HG03135 (cell line): Measurements from ENCODE around the gene HTT.
"Not testable (repeated sequence)": the region's sequence is repeated elsewhere in the genome, so short reads cannot be mapped to it uniquely, and the experiment has no call there.

Source experiments
- ATAC-seq: cut with Tn5 transposase; IDR thresholded peaks from one replicate; pipeline ENCODE4 v1.9.1; 2021; ENCODE audit warnings: mild to moderate bottlenecking, moderate library complexity; ENCODE audit not compliant: unreplicated experiment

HTT gene

DNA sequence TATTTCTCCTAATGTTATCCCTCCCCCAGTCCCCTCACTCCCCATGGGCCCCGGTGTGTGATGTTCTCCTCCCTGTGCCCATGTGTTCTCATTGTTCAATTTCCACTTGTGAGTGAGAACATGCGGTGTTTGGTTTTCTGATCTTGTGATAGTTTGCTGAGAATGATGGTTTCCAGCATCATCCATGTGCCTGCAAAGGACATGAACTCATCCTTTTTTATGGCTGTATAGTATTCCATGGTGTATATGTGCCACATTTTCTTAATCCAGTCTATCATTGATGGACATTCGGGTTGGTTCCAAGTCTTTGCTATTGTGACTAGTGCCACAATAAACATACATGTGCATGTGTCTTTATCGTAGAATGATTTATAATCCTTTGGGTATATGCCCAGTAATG is 86.6 kb downstream of the HTT start:
- not testable (repeated sequence) for ATAC-seq

DNA sequence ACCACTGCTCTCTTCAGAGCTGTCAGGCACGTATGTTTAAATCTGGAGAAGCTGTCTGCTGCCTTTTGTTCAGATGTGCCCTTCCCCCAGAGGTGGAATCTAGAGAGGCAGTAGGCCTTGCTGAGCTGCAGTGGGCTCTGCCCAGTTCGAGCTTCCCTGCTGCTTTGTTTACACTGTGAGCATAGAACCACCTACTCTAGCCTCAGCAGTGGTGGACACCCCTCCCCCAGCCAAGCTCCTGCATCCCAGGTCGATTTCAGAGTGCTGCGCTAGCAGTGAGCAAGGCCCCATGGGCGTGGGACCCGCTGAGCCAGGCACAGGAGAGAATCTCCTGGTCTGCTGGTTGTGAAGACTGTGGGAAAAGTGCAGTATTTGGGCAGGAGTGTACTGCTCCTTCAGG is 92.0 kb downstream of the HTT start:
- ATAC-seq = not testable (repeated sequence)

DNA sequence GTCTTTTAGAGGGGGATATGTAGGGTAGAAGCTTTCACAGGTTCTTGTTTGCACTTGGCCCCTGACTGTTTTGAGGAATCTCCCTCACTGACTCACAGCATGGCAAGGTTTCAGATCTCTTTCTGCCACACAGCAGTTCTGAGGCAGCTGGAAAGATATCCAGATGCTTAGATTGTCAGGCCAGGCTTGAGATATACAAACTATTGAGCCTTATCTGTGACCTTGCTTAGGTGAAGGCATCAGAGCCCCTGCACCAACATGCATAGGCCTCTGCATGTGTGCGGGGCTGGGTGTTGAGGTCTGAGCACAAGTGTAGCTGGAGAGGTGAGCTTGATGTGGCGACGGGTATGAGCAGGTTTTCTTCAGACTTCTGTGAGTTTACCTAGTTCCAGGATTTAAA is 93.5 kb downstream of the HTT start:
- ATAC-seq = no peak

DNA sequence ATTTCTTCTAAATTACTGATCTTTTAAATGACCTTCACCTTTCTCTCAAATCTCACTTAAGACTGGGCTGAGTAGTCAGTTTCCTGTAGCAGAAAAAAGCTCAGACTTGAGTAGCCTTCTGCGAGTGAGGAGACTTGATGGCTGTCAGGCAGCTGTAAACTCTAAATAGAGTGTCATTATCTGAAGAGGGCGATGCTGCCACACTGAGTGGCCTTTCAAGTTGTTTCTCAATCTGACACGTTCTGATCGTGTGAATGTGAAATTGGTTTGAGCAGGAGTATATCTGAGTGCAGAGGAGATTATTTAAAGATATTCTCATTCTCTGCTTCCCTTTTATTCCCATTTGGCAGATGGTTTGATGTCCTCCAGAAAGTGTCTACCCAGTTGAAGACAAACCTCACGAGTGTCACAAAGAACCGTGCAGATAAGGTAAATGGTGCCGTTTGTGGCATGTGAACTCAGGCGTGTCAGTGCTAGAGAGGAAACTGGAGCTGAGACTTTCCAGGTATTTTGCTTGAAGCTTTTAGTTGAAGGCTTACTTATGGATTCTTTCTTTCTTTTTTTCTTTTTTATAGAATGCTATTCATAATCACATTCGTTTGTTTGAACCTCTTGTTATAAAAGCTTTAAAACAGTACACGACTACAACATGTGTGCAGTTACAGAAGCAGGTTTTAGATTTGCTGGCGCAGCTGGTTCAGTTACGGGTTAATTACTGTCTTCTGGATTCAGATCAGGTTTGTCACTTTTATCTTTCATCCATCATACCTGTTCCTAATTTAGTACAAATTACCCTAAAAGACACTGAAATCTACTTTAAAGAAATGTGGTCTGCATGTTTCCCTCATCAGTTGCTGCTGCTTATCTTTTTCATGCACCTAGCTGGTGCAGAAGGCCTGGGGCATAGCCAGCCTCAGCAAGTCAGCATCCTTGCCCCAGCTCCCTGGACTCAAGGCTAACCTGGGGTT is 100.2 kb downstream of the HTT start:
- no peak for ATAC-seq

DNA sequence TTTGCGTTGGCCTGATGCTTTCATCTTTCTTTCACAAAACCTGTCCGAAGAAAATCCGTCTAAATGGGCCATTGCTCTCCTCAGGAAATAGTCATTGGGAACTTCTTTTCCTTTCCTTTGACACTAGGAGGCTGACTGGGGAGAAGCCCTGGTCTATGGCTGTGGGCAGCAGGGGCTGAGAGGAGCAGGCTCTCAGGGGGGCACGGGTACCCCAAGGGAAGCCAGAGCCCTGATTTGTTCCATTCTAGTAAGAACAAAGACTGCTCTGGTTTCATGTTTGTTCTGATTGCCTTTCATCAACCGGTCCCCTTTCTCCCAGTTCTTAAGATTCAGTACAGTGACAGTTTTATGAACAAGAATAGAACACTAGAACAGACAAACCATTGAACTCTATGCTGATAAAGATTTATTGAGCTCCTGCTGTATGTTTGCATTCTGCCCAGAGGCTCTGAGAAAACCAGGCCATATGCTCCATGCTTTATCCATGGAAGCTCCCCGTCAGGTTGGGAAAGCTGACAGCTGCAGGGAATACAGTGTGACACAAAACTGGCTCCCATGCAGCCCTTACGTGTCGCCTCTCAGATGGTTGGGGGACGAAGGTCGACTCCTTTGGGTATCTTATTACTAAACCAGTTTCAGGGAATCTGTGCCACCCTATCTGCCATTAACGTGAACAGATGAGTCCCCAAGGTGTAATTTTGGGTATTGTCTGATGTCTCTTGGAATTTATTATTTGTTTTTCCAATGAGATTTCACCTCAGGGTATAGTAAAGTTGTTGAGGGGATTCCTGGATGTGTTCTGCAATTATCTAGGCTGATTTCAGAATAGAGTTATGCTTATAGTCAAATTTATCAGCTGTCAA is 102.1 kb downstream of the HTT start:
- no peak for ATAC-seq

DNA sequence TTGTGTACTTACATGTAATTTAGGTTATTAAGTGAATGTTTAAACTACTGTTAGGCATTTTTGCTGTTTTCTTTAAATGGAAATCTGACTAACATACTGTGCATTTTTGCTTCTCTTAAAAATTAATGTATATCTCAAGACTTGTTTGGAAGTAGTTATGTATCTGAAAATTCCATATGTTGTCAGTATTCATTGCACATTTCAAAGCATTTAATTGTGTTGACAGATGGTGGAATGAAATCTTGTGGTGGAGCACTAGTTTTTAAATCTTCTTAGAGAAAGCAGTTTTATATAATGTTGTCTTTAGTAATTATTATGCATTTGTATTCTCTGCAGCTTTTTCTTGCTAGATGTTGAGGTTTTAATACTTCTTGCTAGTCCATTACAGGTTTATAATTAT is 102.9 kb downstream of the HTT start:
- ATAC-seq = no peak

DNA sequence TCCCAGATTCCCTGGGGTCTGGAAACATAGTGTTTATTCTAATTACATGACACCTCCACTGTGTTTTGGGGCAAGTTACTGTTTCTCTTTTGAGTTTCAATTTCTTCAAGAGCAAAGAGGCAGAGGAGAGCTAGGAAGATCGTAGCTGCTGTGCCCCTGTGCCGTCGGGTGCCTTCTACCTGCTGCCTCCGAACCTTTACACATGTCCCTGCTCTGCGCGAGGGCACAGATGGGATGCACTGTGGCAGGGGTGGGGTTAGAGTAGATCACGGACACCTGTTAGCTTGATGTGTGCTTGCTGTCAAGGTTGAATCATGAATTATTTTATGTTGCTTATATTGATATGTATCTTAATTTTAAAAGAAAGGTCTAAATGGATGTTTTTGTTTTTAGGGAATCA is 103.4 kb downstream of the HTT start:
- no peak for ATAC-seq

DNA sequence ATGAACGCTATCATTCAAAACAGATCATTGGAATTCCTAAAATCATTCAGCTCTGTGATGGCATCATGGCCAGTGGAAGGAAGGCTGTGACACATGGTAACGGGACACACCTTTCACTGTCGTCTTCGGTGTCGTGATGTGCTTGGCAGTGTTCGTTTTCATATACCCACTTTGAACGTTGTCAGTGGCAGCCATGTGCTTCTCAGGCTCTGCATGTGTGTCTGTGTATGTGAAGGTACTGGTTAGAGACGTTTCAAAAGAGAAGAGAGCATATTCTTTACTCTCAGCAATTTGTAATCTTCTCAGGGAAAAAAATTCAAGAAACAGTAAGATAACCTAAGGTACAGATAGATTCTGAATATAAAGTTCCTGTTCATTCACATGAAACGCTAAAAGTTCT is 103.9 kb downstream of the HTT start:
- no peak for ATAC-seq

DNA sequence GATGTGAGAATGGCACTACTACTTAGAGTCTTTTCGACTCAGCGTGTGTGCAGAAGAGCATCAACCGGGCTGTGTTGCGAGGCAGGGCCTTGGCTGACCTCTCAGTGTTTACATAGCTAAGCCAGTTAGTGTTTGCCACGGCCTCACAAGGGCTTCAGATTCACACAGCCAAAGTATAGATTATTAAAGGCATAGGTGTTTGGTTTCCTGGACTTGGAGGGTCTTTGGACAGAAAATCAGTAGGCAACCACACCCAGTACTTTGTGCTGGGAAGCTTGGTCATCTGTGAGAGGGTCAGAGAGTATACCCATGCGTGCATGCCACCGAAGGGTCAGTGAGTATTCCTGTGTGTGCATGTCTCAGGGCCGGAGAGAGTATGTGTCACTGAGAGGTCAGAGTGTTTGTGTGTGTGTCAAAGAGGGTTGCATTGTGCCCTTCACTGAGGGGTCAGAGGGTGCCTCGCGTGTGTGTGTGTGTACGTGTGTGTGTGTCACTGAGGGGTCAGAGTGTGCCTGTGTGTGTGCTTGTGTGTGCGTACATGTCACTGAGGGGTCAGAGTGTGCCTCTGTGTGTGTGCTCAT is 104.7 kb downstream of the HTT start:
- ATAC-seq = no peak

DNA sequence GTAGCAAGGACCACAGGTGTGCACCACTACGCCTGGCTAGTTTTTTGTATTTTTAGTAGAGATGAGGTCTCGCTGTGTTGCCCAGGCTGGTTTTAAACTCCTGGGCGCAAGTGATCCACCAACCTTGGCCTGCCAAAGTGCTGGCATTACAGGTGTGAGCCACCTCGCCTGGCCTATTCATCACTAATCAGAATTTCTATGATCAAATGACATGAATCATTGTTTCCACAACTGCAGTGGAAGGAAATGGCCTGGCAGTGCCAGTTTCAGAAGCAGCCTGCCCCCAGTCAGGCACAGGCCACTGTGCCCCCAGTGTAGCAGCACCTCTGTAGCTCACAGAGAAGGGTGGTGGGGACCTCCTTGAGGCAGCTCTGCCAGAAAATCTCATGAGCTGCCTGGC is 108.5 kb downstream of the HTT start:
- ATAC-seq = no peak

DNA sequence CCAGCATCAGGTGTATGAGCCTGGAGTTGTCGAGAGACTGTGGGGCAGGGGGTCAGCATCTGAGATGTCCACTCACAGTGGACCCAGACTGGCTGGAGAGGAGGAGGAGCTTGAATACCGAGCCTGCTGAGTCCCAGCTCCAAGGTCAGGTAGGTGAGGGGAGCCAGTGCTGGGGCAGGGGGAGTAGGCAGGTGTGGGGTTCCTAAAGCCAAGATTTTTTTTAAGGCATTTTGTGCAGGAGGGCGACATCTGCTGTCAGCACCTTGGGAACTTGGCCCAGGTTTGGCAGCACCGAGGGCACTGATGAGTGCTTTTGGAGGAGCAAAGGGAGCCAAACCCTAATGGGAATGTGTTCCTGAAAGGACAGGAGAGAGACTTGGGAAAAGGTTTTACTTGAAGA is 110.2 kb downstream of the HTT start:
- ATAC-seq = no peak

DNA sequence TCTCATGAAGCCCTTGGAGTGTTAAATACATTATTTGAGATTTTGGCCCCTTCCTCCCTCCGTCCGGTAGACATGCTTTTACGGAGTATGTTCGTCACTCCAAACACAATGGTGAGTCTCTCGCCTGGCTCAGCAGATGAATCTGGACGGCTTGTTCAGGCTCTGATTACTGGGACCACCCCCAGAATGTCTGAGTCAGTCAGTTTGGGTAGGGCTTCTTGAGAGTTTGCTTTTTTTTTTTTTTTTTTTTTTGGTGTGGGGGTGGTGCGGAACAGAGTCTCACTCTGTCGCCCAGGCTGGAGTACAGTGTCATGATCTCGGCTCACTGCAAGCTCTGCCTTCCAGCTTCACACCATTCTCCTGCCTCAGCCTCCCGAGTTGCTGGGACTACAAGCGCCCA is 112.1 kb downstream of the HTT start:
- no peak for ATAC-seq

DNA sequence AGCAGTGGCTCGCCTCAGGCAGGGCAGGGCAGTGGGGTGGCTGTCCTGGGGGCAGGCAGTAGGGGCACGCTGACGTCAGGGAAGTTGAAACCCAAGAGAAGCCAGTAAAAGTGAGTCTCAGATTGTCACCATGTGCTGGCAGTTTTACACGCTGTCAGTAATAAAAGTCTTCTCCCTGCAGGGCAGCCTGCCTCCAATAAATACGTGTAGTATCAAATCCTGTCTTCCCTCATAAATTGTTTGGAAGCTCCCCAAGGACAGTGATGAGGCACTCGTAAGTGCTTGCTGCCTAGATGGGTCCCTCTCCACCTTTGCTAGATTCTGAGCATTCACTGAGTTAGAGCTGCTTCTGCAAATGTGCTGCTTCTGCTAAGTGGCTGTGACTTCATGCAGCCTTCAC is 113.6 kb downstream of the HTT start:
- no peak for ATAC-seq

DNA sequence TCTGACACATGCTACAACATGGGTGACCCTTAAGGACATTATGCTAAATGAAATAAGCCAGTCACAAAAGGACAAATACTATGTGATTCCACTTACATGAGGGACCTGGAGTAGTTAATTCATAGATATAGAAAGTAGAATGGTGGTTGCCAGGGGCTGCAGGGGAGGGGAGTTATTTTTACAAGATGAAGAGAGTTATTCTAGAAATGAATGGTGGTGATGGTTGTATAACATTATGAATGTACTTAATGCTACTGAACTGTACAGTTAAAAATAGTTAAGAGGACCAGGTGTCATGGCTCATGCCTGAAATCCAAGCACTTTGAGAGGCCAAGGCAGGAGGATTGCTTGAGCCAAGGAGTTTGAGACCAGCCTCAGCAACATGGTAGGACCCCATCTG is 115.0 kb downstream of the HTT start:
- no peak for ATAC-seq

DNA sequence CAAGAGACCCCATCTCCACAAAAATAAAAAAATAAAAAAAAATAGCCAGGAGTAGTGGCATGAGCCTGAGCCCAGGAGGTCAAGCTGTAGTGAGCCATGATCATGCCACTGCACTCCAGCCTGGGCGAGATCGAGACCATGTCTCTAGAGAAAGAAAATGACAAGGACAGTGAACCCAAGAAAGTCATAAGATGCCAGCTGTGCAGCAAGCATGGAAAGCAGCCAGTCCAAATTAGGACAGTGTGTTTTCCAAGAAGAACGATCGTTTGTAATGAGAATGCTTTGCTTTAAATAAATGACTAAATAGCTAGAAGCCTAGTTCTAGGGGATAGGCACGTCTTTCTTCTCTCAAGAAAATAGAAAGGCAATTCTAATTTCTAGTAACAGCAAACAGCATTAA is 116.1 kb downstream of the HTT start:
- no peak for ATAC-seq

DNA sequence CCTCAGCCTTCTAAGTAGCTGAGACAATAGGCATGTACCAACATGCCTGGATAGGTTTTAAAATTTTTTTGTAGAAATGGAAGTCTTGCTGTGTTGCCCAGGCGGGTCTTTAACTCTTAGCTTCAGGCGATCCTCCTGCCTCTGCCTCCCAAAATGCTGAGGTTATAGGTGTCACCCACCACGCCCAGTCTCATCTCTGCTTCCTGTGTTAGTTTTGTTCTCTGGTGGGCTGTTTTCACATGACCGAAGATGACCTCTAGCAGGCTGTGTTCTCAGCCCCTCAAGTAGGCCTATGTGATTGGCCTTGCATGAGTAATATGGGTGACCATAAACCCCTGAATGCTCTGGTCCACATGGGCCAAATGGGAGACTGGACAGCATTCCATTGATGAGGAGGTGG is 117.7 kb downstream of the HTT start:
- no peak for ATAC-seq

DNA sequence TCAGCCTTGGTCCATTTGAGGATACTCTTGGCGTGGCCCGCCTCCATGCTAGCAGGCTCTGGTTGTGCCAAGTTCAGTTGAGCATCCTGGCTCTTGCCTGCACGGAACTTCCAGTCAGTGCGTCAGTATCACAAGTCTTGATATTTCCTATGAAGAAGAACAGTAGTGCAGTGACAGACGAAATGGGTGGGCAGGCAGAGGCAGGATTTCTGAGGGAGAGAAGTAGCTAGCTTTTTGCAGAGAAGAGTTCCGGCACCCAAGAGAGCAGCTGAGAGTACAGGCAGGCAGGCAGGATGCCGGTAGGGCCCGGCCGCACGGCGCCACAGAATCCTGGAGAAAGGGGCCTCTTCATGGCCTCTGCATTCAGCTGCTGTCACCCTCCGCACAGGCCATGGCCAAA is 118.3 kb downstream of the HTT start:
- no peak for ATAC-seq

DNA sequence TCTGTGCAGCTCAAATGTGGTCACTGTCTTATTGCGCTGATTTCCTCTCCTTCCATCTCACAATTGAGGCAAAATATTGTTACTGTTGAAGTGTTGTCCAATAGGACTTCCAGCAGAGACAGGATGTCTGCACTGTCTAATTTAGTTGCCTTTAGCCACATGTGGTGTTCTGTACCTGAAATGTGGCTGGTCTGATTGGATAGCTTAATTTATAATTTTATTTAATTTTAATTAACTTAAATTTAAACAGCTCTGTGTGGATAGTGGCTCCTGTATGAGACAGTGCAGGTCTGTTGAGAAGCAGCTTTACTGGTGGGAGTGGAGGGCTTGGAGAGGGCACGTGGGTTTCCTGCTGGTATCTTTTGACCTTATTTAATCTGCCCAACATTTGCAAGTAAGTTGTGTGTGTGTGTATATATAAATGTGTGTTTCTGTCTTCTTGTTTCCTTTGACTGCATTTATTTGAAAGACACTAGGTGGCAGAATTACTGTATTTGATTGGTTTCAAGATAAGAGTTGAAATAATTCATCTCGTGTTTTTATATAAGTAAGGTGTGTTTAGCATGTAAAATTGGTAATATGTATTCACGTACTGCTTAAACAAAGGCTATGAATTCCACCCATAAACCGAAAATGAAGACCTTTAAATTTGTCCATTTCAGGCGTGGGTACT is 119.2 kb downstream of the HTT start:
- ATAC-seq = no peak

DNA sequence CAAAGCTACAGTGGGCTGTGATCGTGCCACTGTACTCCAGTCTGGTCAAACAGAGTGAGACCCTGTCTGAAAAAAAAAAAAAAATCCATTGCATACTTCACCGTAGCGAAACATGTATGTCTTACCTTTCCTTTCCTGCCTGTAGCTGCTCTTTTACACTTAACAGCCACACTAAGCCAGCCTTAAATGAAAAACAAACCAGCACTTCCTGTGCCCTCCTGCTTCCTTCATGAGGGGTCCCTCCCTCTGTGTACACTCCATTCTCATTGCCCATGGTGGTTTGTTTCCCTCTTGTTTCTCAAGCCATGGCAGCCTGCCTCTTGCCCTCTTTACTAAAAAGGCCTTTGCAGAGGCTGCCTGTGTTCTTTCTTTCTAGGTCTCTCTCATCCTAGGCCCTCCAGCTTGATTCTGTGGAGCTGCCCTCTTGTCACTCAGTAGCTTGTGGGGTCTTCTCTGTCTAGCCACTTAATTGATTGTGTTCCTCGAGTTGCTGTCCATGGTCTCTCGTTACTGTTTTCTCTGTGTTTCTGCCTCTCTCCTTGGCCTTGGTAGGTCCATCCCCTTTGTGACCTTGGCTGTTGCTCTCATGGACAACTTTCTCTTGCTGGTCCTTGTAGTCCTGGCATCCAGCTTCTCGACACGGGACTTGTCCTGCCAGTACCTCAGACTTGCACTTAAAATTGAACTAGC is 122.3 kb downstream of the HTT start:
- no peak for ATAC-seq

DNA sequence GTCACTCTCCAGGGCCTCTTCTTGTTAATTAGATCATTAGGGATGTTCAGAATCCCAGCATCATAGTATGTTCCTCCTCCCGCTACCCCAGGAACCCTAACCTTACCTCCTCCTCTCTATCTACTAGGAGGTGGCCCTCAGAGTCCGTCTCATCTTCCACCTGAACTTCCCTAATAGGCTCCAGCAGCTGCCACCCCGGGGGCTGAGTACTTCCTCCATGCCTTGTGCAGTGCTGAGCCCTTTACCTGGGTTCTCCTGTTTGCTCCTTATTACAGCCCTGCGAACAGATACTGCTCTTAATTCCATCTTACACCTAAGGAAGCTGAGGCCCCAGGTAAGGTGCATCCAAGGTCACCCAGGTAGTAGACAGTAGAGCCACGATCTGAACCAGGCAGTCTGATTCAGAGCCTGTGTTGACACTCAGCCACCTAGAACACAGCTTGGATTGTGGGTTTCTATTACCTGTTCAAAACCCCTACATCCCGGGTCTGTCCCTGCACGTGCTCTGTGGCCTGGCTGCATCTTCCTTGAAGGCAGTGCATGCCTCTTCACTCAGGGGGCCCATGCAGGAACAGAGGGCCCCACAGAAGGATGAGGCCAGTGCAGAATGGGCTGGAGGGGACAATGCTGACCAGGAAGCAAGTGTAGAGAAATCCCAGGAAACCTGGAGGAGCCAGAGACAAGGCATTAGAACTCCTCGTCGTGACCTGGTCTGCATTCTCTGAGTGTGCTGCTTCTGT is 123.1 kb downstream of the HTT start:
- no peak for ATAC-seq
